NT2/D1 (cell line): ENCODE results near the gene IGSF22.

ENCODE experiments used
- SUZ12 ChIP-seq: IDR thresholded peaks from 2 replicates; pipeline ENCODE4 v1.6.1; 2011; ENCODE audit not compliant: insufficient read length, insufficient read depth; ENCODE audit errors: extremely low read depth
- YY1 ChIP-seq: IDR thresholded peaks from 2 replicates; pipeline ENCODE4 v1.6.1; 2011; ENCODE audit not compliant: insufficient read length, insufficient read depth
- ZNF274 ChIP-seq: IDR thresholded peaks from 2 replicates; pipeline ENCODE4 v1.6.1; 2011; ENCODE audit warnings: mild to moderate bottlenecking, low read depth, low read length

DNA sequence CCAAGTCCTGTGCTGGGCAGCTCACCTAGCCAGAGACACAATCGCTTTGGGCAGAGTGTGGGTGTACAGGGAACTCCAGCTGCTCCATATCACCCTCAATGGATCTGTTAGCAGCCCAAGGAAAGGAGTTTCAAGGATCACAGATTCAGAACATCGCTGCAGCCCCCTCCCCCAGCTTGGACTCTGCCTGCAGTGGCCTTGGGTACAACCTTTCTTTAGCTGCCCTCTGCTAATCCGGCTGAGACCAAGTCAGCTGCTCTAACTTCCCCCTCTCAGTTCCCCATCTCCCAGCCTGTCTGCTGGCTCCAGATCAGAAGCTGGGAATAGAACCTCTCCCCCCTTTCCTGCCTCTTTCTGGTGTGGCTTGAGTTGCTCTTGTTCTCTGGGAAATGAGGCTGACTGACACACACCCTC is 26.1 kb downstream of the IGSF22 start:
- TF ChIP-seq SUZ12 (no peak), YY1 (no peak), ZNF274 (no peak)
